K562 (cell line): Measurements from ENCODE around the gene SPAG7. TPM values are rescaled to one million over a fixed set of nuclear protein-coding genes. Genes with fewer than 3 reads are reported as not detected.

ENCODE experiments used
- EP400 ChIP-seq: fragments of 450-650 bp; IDR thresholded peaks from 2 replicates; pipeline ENCODE4 v1.6.1; 2017; ENCODE audit warnings: antibody characterized with exemption, mild to moderate bottlenecking, moderate library complexity
- JUN ChIP-seq, 2 experiments: sonication (generic) in 1 of 2; formaldehyde crosslinking in 1 of 2; IDR thresholded peaks; 2 replicates each; pipeline versions ENCODE4 v1.6.1 to v1.8.0; 2012 to 2022; ENCODE audit warnings: borderline replicate concordance in 2 of 2, mild to moderate bottlenecking in 2 of 2, improper control_type of control experiment in 1 of 2, low read depth in 1 of 2, low read length in 1 of 2, missing genetic modification reagents in 1 of 2
- NONO ChIP-seq, 2 experiments: fragments of 200-400 bp in 1 of 2; fragments of 450-650 bp in 1 of 2; formaldehyde crosslinking in 1 of 2; IDR thresholded peaks; 2 replicates each; pipeline ENCODE4 v1.6.1; 2017; ENCODE audit warnings: low read depth in 2 of 2, mild to moderate bottlenecking in 2 of 2, moderate library complexity in 2 of 2, low read length in 1 of 2
- NRF1 ChIP-seq, 2 experiments: fragments of 450-650 bp; IDR thresholded peaks in 1 of 2; conservative IDR thresholded peaks in 1 of 2; 2 replicates each; pipeline ENCODE4 v1.6.1; 2014; ENCODE audit warnings: mild to moderate bottlenecking in 2 of 2
- POLR2H ChIP-seq: IDR thresholded peaks from 2 replicates; pipeline ENCODE4 v1.6.1; 2016; ENCODE audit warnings: missing genetic modification characterization, low read depth, mild to moderate bottlenecking, control low read depth, missing compliant biosample characterization, moderate library complexity
- SAP30 ChIP-seq: fragments of 200-600 bp; sonication (generic); IDR thresholded peaks from 2 replicates; pipeline ENCODE4 v1.6.1; 2012; ENCODE audit warnings: borderline replicate concordance, low read depth, mild to moderate bottlenecking, moderate library complexity, low read length, control low read depth, inconsistent platforms; ENCODE audit not compliant: insufficient read depth, poor library complexity, severe bottlenecking
- SFPQ ChIP-seq: fragments of 200-400 bp; formaldehyde crosslinking; IDR thresholded peaks from 2 replicates; pipeline ENCODE4 v1.6.1; 2017; ENCODE audit warnings: mild to moderate bottlenecking, low read depth, low read length, moderate library complexity
- SMAD4 ChIP-seq: fragments of 250-450 bp; sonication (Bioruptor Pico); conservative IDR thresholded peaks from 2 replicates; pipeline ENCODE4 v1.8.0; 2021; ENCODE audit warnings: inconsistent platforms, mild to moderate bottlenecking, moderate library complexity
- SMARCB1 ChIP-seq: IDR thresholded peaks from 2 replicates; pipeline ENCODE4 v1.6.1; 2011; ENCODE audit warnings: improper control_type of control experiment, low read depth; ENCODE audit not compliant: insufficient read length
- STAG1 ChIP-seq: sonication (generic); formaldehyde crosslinking; IDR thresholded peaks from 2 replicates; pipeline ENCODE4 v1.5.0; 2020; ENCODE audit warnings: missing genetic modification reagents, borderline replicate concordance
- U2AF1 ChIP-seq: fragments of 200-400 bp; formaldehyde crosslinking; optimal IDR thresholded peaks from 2 replicates; pipeline ENCODE3; 2017; ENCODE audit warnings: mild to moderate bottlenecking, low read depth, low read length, moderate library complexity
- polyA plus RNA-seq, 8 experiments: library from polyadenylated mRNA; depleted of rRNA in 4 of 8; stranded (reverse) in 5 of 8; unstranded in 3 of 8; fragments of >200 nt; fragmentation: Nextera tagmentation in 2 of 8; fragmentation: Illumina TruSeq in 1 of 8; extraction: Ambion mirVana in 2 of 8; extraction: Trizol in 1 of 8; gene quantifications; 2 replicates each; pipeline versions ENCODE4 v1.2.1 to v1.2.3, GENCODE V29; 2011 to 2014; ENCODE audit warnings: inconsistent platforms in 1 of 8, missing spikeins in 1 of 8
- total RNA-seq, 7 experiments: library from RNA; depleted of rRNA in 6 of 7; stranded (reverse); fragments of >200 nt in 6 of 7; fragmentation: Illumina TruSeq in 2 of 7; extraction: Trizol in 2 of 7; gene quantifications; 2 replicates each; pipeline versions ENCODE4 v1.2.1 to v1.2.3, GENCODE V29; 2011 to 2021; ENCODE audit warnings: low replicate concordance in 1 of 7
- TF ChIP-seq, protein P1 (sequence below): sonication (generic); formaldehyde crosslinking; IDR thresholded peaks from 2 replicates; pipeline ENCODE4 v1.8.0; 2023; ENCODE audit warnings: missing genetic modification reagents, mild to moderate bottlenecking, borderline replicate concordance
- TF ChIP-seq, protein P2 (sequence below), 2 experiments: fragments of 450-650 bp; IDR thresholded peaks; 2 replicates each; pipeline ENCODE4 v1.6.1; 2016

SPAG7 gene
- total and polyA plus RNA-seq, 9 of the 15 experiments (the other 6 are each of a cell fraction or from before 2014, with no cell fraction given), result 5.6 to 53.5 (median 36.3) TPM

GRCh38 chr17:4986951-4987766 lies 19.5 kb upstream of the SPAG7 start, which contains the start of gene CAMTA2 (continued):
- TF ChIP-seq NONO (IDR thresholded peaks at IDR 0.05; ENCODE audit: low read depth in 2 of 2, low read length in 1 of 2), result peak in 1 of 2 experiments; percentile 52; a peak in 1 of 4 replicates
- TF ChIP-seq POLR2H, result no peak
- TF ChIP-seq NRF1 (conservative IDR thresholded peaks at IDR 0.05 in 1 of 2, IDR thresholded peaks at IDR 0.05 in 1 of 2), result peak; percentile 83 to 85
- no peak for TF ChIP-seq SMARCB1
- TF ChIP-seq, protein P1, sequence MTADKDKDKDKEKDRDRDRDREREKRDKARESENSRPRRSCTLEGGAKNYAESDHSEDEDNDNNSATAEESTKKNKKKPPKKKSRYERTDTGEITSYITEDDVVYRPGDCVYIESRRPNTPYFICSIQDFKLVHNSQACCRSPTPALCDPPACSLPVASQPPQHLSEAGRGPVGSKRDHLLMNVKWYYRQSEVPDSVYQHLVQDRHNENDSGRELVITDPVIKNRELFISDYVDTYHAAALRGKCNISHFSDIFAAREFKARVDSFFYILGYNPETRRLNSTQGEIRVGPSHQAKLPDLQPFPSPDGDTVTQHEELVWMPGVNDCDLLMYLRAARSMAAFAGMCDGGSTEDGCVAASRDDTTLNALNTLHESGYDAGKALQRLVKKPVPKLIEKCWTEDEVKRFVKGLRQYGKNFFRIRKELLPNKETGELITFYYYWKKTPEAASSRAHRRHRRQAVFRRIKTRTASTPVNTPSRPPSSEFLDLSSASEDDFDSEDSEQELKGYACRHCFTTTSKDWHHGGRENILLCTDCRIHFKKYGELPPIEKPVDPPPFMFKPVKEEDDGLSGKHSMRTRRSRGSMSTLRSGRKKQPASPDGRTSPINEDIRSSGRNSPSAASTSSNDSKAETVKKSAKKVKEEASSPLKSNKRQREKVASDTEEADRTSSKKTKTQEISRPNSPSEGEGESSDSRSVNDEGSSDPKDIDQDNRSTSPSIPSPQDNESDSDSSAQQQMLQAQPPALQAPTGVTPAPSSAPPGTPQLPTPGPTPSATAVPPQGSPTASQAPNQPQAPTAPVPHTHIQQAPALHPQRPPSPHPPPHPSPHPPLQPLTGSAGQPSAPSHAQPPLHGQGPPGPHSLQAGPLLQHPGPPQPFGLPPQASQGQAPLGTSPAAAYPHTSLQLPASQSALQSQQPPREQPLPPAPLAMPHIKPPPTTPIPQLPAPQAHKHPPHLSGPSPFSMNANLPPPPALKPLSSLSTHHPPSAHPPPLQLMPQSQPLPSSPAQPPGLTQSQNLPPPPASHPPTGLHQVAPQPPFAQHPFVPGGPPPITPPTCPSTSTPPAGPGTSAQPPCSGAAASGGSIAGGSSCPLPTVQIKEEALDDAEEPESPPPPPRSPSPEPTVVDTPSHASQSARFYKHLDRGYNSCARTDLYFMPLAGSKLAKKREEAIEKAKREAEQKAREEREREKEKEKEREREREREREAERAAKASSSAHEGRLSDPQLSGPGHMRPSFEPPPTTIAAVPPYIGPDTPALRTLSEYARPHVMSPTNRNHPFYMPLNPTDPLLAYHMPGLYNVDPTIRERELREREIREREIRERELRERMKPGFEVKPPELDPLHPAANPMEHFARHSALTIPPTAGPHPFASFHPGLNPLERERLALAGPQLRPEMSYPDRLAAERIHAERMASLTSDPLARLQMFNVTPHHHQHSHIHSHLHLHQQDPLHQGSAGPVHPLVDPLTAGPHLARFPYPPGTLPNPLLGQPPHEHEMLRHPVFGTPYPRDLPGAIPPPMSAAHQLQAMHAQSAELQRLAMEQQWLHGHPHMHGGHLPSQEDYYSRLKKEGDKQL (CRISPR knock-in tag), result 0 out of 2 replicates have a peak, but pooled peaks have one; percentile 26
- no peak for TF ChIP-seq STAG1 (CRISPR knock-in tag)
- TF ChIP-seq SMAD4 (CRISPR knock-in tag), result peak; percentile 85
- TF ChIP-seq, protein P2, sequence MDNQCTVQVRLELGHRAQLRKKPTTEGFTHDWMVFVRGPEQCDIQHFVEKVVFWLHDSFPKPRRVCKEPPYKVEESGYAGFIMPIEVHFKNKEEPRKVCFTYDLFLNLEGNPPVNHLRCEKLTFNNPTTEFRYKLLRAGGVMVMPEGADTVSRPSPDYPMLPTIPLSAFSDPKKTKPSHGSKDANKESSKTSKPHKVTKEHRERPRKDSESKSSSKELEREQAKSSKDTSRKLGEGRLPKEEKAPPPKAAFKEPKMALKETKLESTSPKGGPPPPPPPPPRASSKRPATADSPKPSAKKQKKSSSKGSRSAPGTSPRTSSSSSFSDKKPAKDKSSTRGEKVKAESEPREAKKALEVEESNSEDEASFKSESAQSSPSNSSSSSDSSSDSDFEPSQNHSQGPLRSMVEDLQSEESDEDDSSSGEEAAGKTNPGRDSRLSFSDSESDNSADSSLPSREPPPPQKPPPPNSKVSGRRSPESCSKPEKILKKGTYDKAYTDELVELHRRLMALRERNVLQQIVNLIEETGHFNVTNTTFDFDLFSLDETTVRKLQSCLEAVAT (IDR thresholded peaks at IDR 0.05), result no peak
- TF ChIP-seq JUN (IDR thresholded peaks at IDR 0.05; ENCODE audit: borderline replicate concordance, low read depth, low read length), result no peak
- TF ChIP-seq JUN (CRISPR knock-in tag; IDR thresholded peaks at IDR 0.05; ENCODE audit: borderline replicate concordance), result peak; percentile 69; the same call in 1 of the 2 replicates
- TF ChIP-seq U2AF1, result peak; percentile 94
- TF ChIP-seq EP400, result peak; percentile 91
- no peak for TF ChIP-seq SFPQ
- peak; percentile 59 for TF ChIP-seq SAP30
